Measurements from ENCODE around the gene SKI.

SKI gene

GRCh38 chr1:2213576-2214505 is 14.3 kb upstream of the SKI start:
- H3K36me3 ChIP-seq (replicated peaks), result no peaks in the 10 kb centered on the region
- no peak for TF ChIP-seq CTCF (IDR thresholded peaks at IDR 0.05; ENCODE audit: low read depth, low read length, missing control alignments)
- no peak overlapping the region for H3K4me3 ChIP-seq (ENCODE audit: low read depth, low read length)
- peak overlapping the region; percentile 98 for H3K27ac ChIP-seq
- H3K27me3 ChIP-seq (replicated peaks), result no peaks in the 10 kb centered on the region
- peak; percentile 72 for DNase-seq
- in situ Hi-C loops (cut with HindIII; ENCODE audit: low pct_ligation_motif_present, low sequenced_read_pairs), result loop anchor here (25.0 kb wide), 1 partner anchor 98 kb away; no protein-coding TSS in a partner anchor

GRCh38 chr1:2214541-2215241 is 13.4 kb upstream of the SKI start:
- no peak for TF ChIP-seq CTCF (IDR thresholded peaks at IDR 0.05; ENCODE audit: low read depth, low read length, missing control alignments)
- in situ Hi-C loops (cut with HindIII; ENCODE audit: low pct_ligation_motif_present, low sequenced_read_pairs), result loop anchor here (25.0 kb wide), 1 partner anchor 98 kb away; no protein-coding TSS in a partner anchor
- Histone ChIP-seq H3K27me3 (replicated peaks) (no peaks in the 10 kb centered on the region), H3K27ac (peak overlapping the region; percentile 98), H3K36me3 (replicated peaks) (no peaks in the 10 kb centered on the region), H3K4me3 (ENCODE audit: low read depth, low read length) (no peak overlapping the region)
- DNase-seq, result no peak

GRCh38 chr1:2215329-2215728 is 12.8 kb upstream of the SKI start:
- in situ Hi-C loops (cut with HindIII; ENCODE audit: low pct_ligation_motif_present, low sequenced_read_pairs), result loop anchor here (25.0 kb wide), 1 partner anchor 97 kb away; no protein-coding TSS in a partner anchor
- no peak for TF ChIP-seq CTCF (IDR thresholded peaks at IDR 0.05; ENCODE audit: low read depth, low read length, missing control alignments)
- Histone ChIP-seq H3K4me3 (ENCODE audit: low read depth, low read length) (no peak overlapping the region), H3K27ac (no peak overlapping the region), H3K27me3 (replicated peaks) (no peaks in the 10 kb centered on the region), H3K36me3 (replicated peaks) (no peaks in the 10 kb centered on the region)
- DNase-seq, result no peak

GRCh38 chr1:2215909-2216766 is 12.0 kb upstream of the SKI start:
- in situ Hi-C loops (cut with HindIII; ENCODE audit: low pct_ligation_motif_present, low sequenced_read_pairs), result loop anchor here (25.0 kb wide), 1 partner anchor 96 kb away; no protein-coding TSS in a partner anchor
- no peak overlapping the region for H3K4me3 ChIP-seq (ENCODE audit: low read depth, low read length)
- no peak for DNase-seq
- no peaks in the 10 kb centered on the region for H3K36me3 ChIP-seq (replicated peaks)
- H3K27me3 ChIP-seq (replicated peaks), result no peaks in the 10 kb centered on the region
- no peak for TF ChIP-seq CTCF (IDR thresholded peaks at IDR 0.05; ENCODE audit: low read depth, low read length, missing control alignments)
- no peak overlapping the region for H3K27ac ChIP-seq

GRCh38 chr1:2216767-2217058 is 11.4 kb upstream of the SKI start:
- H3K4me3 ChIP-seq (ENCODE audit: low read depth, low read length), result no peak overlapping the region
- H3K27me3 ChIP-seq (replicated peaks), result no peaks in the 10 kb centered on the region
- no peak for TF ChIP-seq CTCF (IDR thresholded peaks at IDR 0.05; ENCODE audit: low read depth, low read length, missing control alignments)
- H3K27ac ChIP-seq, result no peak overlapping the region
- no peaks in the 10 kb centered on the region for H3K36me3 ChIP-seq (replicated peaks)
- no peak for DNase-seq
- in situ Hi-C loops (cut with HindIII; ENCODE audit: low pct_ligation_motif_present, low sequenced_read_pairs), result loop anchor here (25.0 kb wide), 1 partner anchor 96 kb away; no protein-coding TSS in a partner anchor
